Panc1 (cell line): ENCODE data around the gene DNASE2B.

Experiments
- CTCF ChIP-seq: fragments of 450-650 bp; IDR thresholded peaks from 2 replicates; pipeline ENCODE4 v1.5.1; 2017; ENCODE audit warnings: mild to moderate bottlenecking
- POLR2AphosphoS5 ChIP-seq: IDR thresholded peaks from 2 replicates; pipeline ENCODE4 v1.6.1; 2012; ENCODE audit warnings: mild to moderate bottlenecking, low read depth, low read length, moderate library complexity

- TF ChIP-seq CTCF (no peak), POLR2AphosphoS5 (no peak)
These were observed 29.8 kb upstream of the DNASE2B start for GRCh38 chr1:84368441-84368840.
